Endothelial cell of umbilical vein (primary cell): ENCODE results near the gene FANCC. TPM values are rescaled to one million over a fixed set of nuclear protein-coding genes. Genes with fewer than 3 reads are reported as not detected.

Experiments
- BruUV-seq: library from RNA; stranded (reverse); fragments of 400-500 nt; replicated peaks from 2 replicates; lab custom pipeline; 2021; lab: Mats Ljungman, UMichigan
- CTCF ChIA-PET: fragments of 300-600, 350-600 bp; sonication (Branson Sonifier 250); formaldehyde crosslinking; loops from one replicate; lab custom pipeline; 2021; ENCODE audit warnings: antibody characterized with exemption, inconsistent platforms; lab: Charles Lee
- POLR2A ChIA-PET: fragments of 300-600, 350-600 bp; sonication (Branson Sonifier 250); formaldehyde crosslinking; loops from one replicate; lab custom pipeline; 2021; ENCODE audit warnings: antibody characterized with exemption, inconsistent platforms; lab: Charles Lee
- DNase-seq: peaks from one replicate; pipeline ENCODE4 v3.0.0-alpha.2; 2011; ENCODE audit warnings: low read depth, low spot score
- FAIRE-seq: peaks from 2 replicates; lab custom pipeline; 2011; peaks lifted over from hg19 to GRCh38; lab: Jason Lieb, UNC
- H2AFZ ChIP-seq: 2 replicates; pipeline ENCODE4 v1.6.0; 2012; ENCODE audit warnings: low read depth, low read length, control low read depth, inconsistent platforms
- H3K27ac ChIP-seq: 2 replicates; pipeline ENCODE4 v1.5.1; 2011; ENCODE audit warnings: low read depth, mild to moderate bottlenecking, control low read depth, low read length, moderate library complexity; ENCODE audit not compliant: insufficient read depth
- H3K27me3 ChIP-seq, 2 experiments: 2 replicates each; pipeline versions ENCODE4 v1.6.0 to v1.6.1; 2011; ENCODE audit warnings: low read length in 2 of 2, mixed read lengths in 1 of 2; ENCODE audit not compliant: control insufficient read depth in 2 of 2, insufficient read depth in 2 of 2
- H3K36me3 ChIP-seq, 2 experiments: 2 replicates in 1 of 2; 3 replicates in 1 of 2; pipeline ENCODE4 v1.5.1; 2011; ENCODE audit warnings: low read length in 2 of 2, mild to moderate bottlenecking in 1 of 2, moderate library complexity in 1 of 2; ENCODE audit not compliant: control insufficient read depth in 2 of 2, insufficient read depth in 2 of 2; ENCODE audit errors: extremely low read depth in 1 of 2
- H3K4me1 ChIP-seq: 3 replicates; pipeline ENCODE4 v1.5.1; 2011; ENCODE audit warnings: mild to moderate bottlenecking, low read length; ENCODE audit not compliant: control insufficient read depth, insufficient read depth; ENCODE audit errors: extremely low read depth
- H3K4me2 ChIP-seq: 2 replicates; pipeline ENCODE4 v1.6.1; 2011; ENCODE audit warnings: low read length, control low read depth, mixed read lengths; ENCODE audit not compliant: insufficient read depth
- H3K4me3 ChIP-seq, 3 experiments: fragments of 200-600 bp in 1 of 3; sonication (generic), shearing (Covaris generic) in 1 of 3; replicated peaks in 1 of 3; 2 replicates each; pipeline ENCODE4 v1.5.1; 2011 to 2016; ENCODE audit warnings: control low read depth in 3 of 3, low read length in 3 of 3, mild to moderate bottlenecking in 2 of 3, inconsistent platforms in 1 of 3, low read depth in 1 of 3, moderate library complexity in 1 of 3; ENCODE audit not compliant: insufficient read depth in 1 of 3
- H3K79me2 ChIP-seq: 2 replicates; pipeline ENCODE4 v1.6.0; 2012; ENCODE audit warnings: low read length, inconsistent platforms; ENCODE audit not compliant: control insufficient read depth, insufficient read depth
- H3K9ac ChIP-seq: replicated peaks from 2 replicates; pipeline ENCODE3; 2011; ENCODE audit warnings: low read length, control low read depth; ENCODE audit not compliant: insufficient read depth; ENCODE audit errors: extremely low read depth
- H3K9me1 ChIP-seq: replicated peaks from 3 replicates; pipeline ENCODE4 v1.6.0; 2011; ENCODE audit warnings: mild to moderate bottlenecking, low read length; ENCODE audit not compliant: control insufficient read depth, insufficient read depth; ENCODE audit errors: extremely low read depth
- H3K9me3 ChIP-seq: replicated peaks from 2 replicates; pipeline ENCODE4 v1.5.1; 2012; ENCODE audit warnings: low read length, inconsistent platforms; ENCODE audit not compliant: control insufficient read depth, insufficient read depth
- H4K20me1 ChIP-seq: replicated peaks from 2 replicates; pipeline ENCODE3; 2011; ENCODE audit warnings: mild to moderate bottlenecking, low read length; ENCODE audit not compliant: control insufficient read depth, insufficient read depth; ENCODE audit errors: extremely low read depth
- EZH2 ChIP-seq: IDR thresholded peaks from 2 replicates; pipeline ENCODE4 v1.6.1; 2012; ENCODE audit warnings: borderline replicate concordance, low read depth, mild to moderate bottlenecking, moderate library complexity, low read length, inconsistent platforms; ENCODE audit not compliant: severe bottlenecking
- FOS ChIP-seq: IDR thresholded peaks from 2 replicates; pipeline ENCODE4 v1.6.1; 2011; ENCODE audit warnings: mild to moderate bottlenecking, low read length, moderate library complexity, borderline replicate concordance; ENCODE audit not compliant: insufficient read depth
- GATA2 ChIP-seq: IDR thresholded peaks from 2 replicates; pipeline ENCODE4 v1.7.0; 2011; ENCODE audit warnings: low read depth, mild to moderate bottlenecking, moderate library complexity, mixed read lengths, low read length; ENCODE audit not compliant: insufficient read length, insufficient read depth
- JUN ChIP-seq: IDR thresholded peaks from 2 replicates; pipeline ENCODE4 v1.6.1; 2011; ENCODE audit warnings: borderline replicate concordance, low read depth; ENCODE audit not compliant: insufficient read length, insufficient read depth
- MAX ChIP-seq: IDR thresholded peaks from 2 replicates; pipeline ENCODE4 v1.6.1; 2011; ENCODE audit not compliant: insufficient read depth, insufficient read length
- MYC ChIP-seq: IDR thresholded peaks from one replicate; pipeline ENCODE4 v1.6.1; 2011; ENCODE audit warnings: mild to moderate bottlenecking, low read depth, low read length
- POLR2A ChIP-seq: IDR thresholded peaks from 2 replicates; pipeline ENCODE4 v1.6.1; 2012; ENCODE audit warnings: low read depth, mild to moderate bottlenecking, control low read depth, low read length
- POLR2AphosphoS5 ChIP-seq: IDR thresholded peaks from 2 replicates; pipeline ENCODE4 v1.6.1; 2012; ENCODE audit warnings: low read depth, mild to moderate bottlenecking, control low read depth, low read length, moderate library complexity; ENCODE audit not compliant: insufficient read depth
- dilution Hi-C: fragments of 300-500 bp; cut with MboI; formaldehyde crosslinking; loops from one replicate; pipeline ENCODE4 v1.15.0; 2019; ENCODE audit warnings: low sequenced_read_pairs; ENCODE audit not compliant: extremely low pct_ligation_motif_present
- intact Hi-C: fragments of 100-400 bp; cut with micrococcal nuclease; formaldehyde crosslinking; loops from one replicate; pipeline ENCODE4 v1.10.0; 2022
- polyA plus RNA-seq, 4 experiments: library from polyadenylated mRNA; depleted of rRNA in 3 of 4; stranded (reverse) in 3 of 4; unstranded in 1 of 4; fragments of >200 nt; gene quantifications; 2 replicates each; pipeline versions ENCODE4 v1.2.1 to v1.2.3, GENCODE V29; 2011 to 2012; ENCODE audit warnings: missing spikeins in 1 of 4
- total RNA-seq: library from RNA; stranded (reverse); gene quantifications from 2 replicates; pipeline ENCODE4 v1.2.3, GENCODE V29; 2021
- TF ChIP-seq, protein P1 (sequence below), 2 donors: IDR thresholded peaks; 1 replicate in 1 of 2; 2 replicates in 1 of 2; pipeline ENCODE4 v1.5.1; 2011; ENCODE audit warnings: low read length in 2 of 2, mild to moderate bottlenecking in 2 of 2, moderate library complexity in 2 of 2, control low read depth in 1 of 2, inconsistent platforms in 1 of 2, low read depth in 1 of 2; ENCODE audit not compliant: insufficient read depth in 1 of 2; ENCODE audit errors: extremely low read depth in 1 of 2

FANCC gene
- total and polyA plus RNA-seq, 2 donors (not counting 3 experiments of a cell fraction or from before 2014, with no cell fraction given): 5.7 to 13.1 TPM

- H3K4me3 ChIP-seq: no peak overlapping the region
- H3K9ac ChIP-seq: no peak overlapping the region
- H3K4me2 ChIP-seq: no peak overlapping the region
- no peaks in the 10 kb centered on the region for H3K79me2 ChIP-seq
- dilution Hi-C loops: no loop called here
- no peaks in the 10 kb centered on the region for H3K9me1 ChIP-seq
- no peaks in the 10 kb centered on the region for H3K4me1 ChIP-seq
- no TSS peak for BruUV-seq
- H3K27ac ChIP-seq: no peak overlapping the region
- intact Hi-C loops: no loop called here
- H3K36me3 ChIP-seq: no peaks in the 10 kb centered on the region
- POLR2A ChIA-PET: interaction anchor here (0.6 kb wide), 1 partner anchor 776 kb away, joined by 5 read pairs; no protein-coding TSS in a partner anchor
- H2AFZ ChIP-seq: no peak overlapping the region
- DNase-seq (no peak), FAIRE-seq (no peak)
- TF ChIP-seq FOS (no peak), POLR2A (no peak), MYC (no peak), EZH2 (no peak), POLR2AphosphoS5 (no peak), JUN (no peak), MAX (no peak), GATA2 (no peak)
- TF ChIP-seq, protein P1, sequence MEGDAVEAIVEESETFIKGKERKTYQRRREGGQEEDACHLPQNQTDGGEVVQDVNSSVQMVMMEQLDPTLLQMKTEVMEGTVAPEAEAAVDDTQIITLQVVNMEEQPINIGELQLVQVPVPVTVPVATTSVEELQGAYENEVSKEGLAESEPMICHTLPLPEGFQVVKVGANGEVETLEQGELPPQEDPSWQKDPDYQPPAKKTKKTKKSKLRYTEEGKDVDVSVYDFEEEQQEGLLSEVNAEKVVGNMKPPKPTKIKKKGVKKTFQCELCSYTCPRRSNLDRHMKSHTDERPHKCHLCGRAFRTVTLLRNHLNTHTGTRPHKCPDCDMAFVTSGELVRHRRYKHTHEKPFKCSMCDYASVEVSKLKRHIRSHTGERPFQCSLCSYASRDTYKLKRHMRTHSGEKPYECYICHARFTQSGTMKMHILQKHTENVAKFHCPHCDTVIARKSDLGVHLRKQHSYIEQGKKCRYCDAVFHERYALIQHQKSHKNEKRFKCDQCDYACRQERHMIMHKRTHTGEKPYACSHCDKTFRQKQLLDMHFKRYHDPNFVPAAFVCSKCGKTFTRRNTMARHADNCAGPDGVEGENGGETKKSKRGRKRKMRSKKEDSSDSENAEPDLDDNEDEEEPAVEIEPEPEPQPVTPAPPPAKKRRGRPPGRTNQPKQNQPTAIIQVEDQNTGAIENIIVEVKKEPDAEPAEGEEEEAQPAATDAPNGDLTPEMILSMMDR (IDR thresholded peaks at IDR 0.05; ENCODE audit: extremely low read depth in 1 of 2, insufficient read depth in 1 of 2, low read depth in 1 of 2, low read length in 2 of 2): no peak
- CTCF ChIA-PET: interaction anchor here (1.0 to 2.3 kb wide), 2 partner anchors 29 to 75 kb away, joined by 3 to 7 read pairs; no protein-coding TSS in a partner anchor
- no peaks in the 10 kb centered on the region for H4K20me1 ChIP-seq
- no peaks in the 10 kb centered on the region for H3K27me3 ChIP-seq
- no peaks in the 10 kb centered on the region for H3K9me3 ChIP-seq
Observed at GRCh38 chr9:95242613-95243012, 74.9 kb downstream of the FANCC start.
